Measurements from ENCODE around the gene DYRK1A. TPM values are rescaled to one million over a fixed set of nuclear protein-coding genes. Genes with fewer than 3 reads are reported as not detected.

Gene DYRK1A
- polyA plus RNA-seq, 1 donor from 2014 or later, result 94.8 TPM

DNA sequence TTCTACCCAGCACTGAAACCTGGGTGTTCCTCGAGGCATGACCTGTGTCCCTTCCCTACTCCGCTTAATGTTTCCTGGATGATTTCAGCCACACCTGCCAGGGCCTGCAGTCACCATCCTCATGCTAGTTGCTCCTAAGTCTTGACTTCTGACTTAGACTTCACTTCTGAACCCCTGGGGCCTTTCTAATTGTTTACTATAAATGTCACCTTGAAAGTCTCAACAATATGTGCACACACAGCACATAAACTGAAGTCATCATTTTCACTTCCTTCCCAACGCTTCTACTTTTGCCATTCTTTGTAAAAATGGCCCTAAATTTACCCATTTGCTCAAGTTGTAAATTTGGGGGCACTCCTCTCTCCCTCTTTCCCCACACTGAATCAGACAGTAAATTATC, 141.1 kb downstream of the DYRK1A start:
- Histone ChIP-seq H3K4me3 (ENCODE audit: low read length) (no peak overlapping the region), H3K36me3 (ENCODE audit: insufficient read depth, low read length) (peaks cover 31% of the 10 kb centered on the region), H3K9ac (ENCODE audit: low read length) (no peak overlapping the region), H3F3A (ENCODE audit: insufficient read depth, low read length, poor library complexity, severe bottlenecking) (no peaks in the 10 kb centered on the region), H2AFZ (ENCODE audit: low read depth, low read length) (no peak overlapping the region), H3K4me2 (ENCODE audit: low read length) (no peak overlapping the region), H3K79me2 (replicated peaks; ENCODE audit: insufficient read depth, low read length) (peaks cover 8% of the 10 kb centered on the region), H3K27ac (ENCODE audit: low read length) (no peak overlapping the region), H3K9me2 (ENCODE audit: insufficient read depth, low read length) (no peaks in the 10 kb centered on the region), H3K9me3 (ENCODE audit: low read length) (no peaks in the 10 kb centered on the region), H4K20me1 (ENCODE audit: insufficient read depth) (no peaks in the 10 kb centered on the region), H3K27me3 (ENCODE audit: insufficient read depth, low read depth, low read length) (no peaks in the 10 kb centered on the region)
- no peak for TF ChIP-seq EZH2 (IDR thresholded peaks at IDR 0.05; ENCODE audit: borderline replicate concordance, insufficient read depth, low read length, poor library complexity, severe bottlenecking)
- no peak for TF ChIP-seq RAD21 (conservative IDR thresholded peaks at IDR 0.05)
- no peak for TF ChIP-seq TAF1 (IDR thresholded peaks at IDR 0.05; ENCODE audit: low read depth)
- no peak for TF ChIP-seq EP300 (conservative IDR thresholded peaks at IDR 0.05; ENCODE audit: poor library complexity, severe bottlenecking)
- TF ChIP-seq, protein P1, sequence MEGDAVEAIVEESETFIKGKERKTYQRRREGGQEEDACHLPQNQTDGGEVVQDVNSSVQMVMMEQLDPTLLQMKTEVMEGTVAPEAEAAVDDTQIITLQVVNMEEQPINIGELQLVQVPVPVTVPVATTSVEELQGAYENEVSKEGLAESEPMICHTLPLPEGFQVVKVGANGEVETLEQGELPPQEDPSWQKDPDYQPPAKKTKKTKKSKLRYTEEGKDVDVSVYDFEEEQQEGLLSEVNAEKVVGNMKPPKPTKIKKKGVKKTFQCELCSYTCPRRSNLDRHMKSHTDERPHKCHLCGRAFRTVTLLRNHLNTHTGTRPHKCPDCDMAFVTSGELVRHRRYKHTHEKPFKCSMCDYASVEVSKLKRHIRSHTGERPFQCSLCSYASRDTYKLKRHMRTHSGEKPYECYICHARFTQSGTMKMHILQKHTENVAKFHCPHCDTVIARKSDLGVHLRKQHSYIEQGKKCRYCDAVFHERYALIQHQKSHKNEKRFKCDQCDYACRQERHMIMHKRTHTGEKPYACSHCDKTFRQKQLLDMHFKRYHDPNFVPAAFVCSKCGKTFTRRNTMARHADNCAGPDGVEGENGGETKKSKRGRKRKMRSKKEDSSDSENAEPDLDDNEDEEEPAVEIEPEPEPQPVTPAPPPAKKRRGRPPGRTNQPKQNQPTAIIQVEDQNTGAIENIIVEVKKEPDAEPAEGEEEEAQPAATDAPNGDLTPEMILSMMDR (IDR thresholded peaks at IDR 0.05; ENCODE audit: poor library complexity, severe bottlenecking), result no peak
- no peak for TF ChIP-seq SMC3 (conservative IDR thresholded peaks at IDR 0.05; ENCODE audit: poor library complexity)
- TF ChIP-seq, protein P2, sequence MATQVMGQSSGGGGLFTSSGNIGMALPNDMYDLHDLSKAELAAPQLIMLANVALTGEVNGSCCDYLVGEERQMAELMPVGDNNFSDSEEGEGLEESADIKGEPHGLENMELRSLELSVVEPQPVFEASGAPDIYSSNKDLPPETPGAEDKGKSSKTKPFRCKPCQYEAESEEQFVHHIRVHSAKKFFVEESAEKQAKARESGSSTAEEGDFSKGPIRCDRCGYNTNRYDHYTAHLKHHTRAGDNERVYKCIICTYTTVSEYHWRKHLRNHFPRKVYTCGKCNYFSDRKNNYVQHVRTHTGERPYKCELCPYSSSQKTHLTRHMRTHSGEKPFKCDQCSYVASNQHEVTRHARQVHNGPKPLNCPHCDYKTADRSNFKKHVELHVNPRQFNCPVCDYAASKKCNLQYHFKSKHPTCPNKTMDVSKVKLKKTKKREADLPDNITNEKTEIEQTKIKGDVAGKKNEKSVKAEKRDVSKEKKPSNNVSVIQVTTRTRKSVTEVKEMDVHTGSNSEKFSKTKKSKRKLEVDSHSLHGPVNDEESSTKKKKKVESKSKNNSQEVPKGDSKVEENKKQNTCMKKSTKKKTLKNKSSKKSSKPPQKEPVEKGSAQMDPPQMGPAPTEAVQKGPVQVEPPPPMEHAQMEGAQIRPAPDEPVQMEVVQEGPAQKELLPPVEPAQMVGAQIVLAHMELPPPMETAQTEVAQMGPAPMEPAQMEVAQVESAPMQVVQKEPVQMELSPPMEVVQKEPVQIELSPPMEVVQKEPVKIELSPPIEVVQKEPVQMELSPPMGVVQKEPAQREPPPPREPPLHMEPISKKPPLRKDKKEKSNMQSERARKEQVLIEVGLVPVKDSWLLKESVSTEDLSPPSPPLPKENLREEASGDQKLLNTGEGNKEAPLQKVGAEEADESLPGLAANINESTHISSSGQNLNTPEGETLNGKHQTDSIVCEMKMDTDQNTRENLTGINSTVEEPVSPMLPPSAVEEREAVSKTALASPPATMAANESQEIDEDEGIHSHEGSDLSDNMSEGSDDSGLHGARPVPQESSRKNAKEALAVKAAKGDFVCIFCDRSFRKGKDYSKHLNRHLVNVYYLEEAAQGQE (IDR thresholded peaks at IDR 0.05; ENCODE audit: borderline replicate concordance), result no peak
- no peak for TF ChIP-seq POLR2AphosphoS5 (IDR thresholded peaks at IDR 0.05)
- no peak for TF ChIP-seq MXI1 (conservative IDR thresholded peaks at IDR 0.05; ENCODE audit: poor library complexity, severe bottlenecking)

DNA sequence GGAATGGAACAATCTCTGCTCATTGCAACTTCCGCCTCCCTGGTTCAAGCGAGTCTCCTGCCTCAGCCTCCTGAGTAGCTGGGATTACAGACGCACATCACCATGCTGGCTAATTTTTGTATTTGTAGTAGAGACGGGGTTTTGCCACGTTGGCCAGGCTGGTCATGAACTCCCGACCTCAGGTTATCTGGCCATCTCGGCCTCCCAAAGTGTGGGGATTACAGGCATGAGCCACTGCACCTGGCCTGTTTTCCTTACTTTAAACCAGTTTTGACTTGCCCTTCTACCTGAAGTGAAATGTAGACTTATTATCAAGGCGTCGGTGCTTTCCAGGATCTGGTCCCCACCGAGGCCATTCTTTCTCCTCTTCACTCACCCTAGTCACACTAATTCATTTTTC, 141.8 kb downstream of the DYRK1A start:
- Histone ChIP-seq H3K9me3 (ENCODE audit: low read length) (no peaks in the 10 kb centered on the region), H3K4me3 (ENCODE audit: low read length) (no peak overlapping the region), H2AFZ (ENCODE audit: low read depth, low read length) (no peak overlapping the region), H3K27me3 (ENCODE audit: insufficient read depth, low read depth, low read length) (no peaks in the 10 kb centered on the region), H3K9ac (ENCODE audit: low read length) (no peak overlapping the region), H3K4me2 (ENCODE audit: low read length) (no peak overlapping the region), H3K27ac (ENCODE audit: low read length) (no peak overlapping the region), H4K20me1 (ENCODE audit: insufficient read depth) (no peaks in the 10 kb centered on the region), H3F3A (ENCODE audit: insufficient read depth, low read length, poor library complexity, severe bottlenecking) (no peaks in the 10 kb centered on the region), H3K36me3 (ENCODE audit: insufficient read depth, low read length) (peaks cover 27% of the 10 kb centered on the region), H3K9me2 (ENCODE audit: insufficient read depth, low read length) (no peaks in the 10 kb centered on the region), H3K79me2 (replicated peaks; ENCODE audit: insufficient read depth, low read length) (peaks cover 8% of the 10 kb centered on the region)
- no peak for TF ChIP-seq POLR2AphosphoS5 (IDR thresholded peaks at IDR 0.05)
- TF ChIP-seq EZH2 (IDR thresholded peaks at IDR 0.05; ENCODE audit: borderline replicate concordance, insufficient read depth, low read length, poor library complexity, severe bottlenecking), result no peak
- no peak for TF ChIP-seq SMC3 (conservative IDR thresholded peaks at IDR 0.05; ENCODE audit: poor library complexity)
- TF ChIP-seq RAD21 (conservative IDR thresholded peaks at IDR 0.05), result no peak
- TF ChIP-seq, protein P1 (IDR thresholded peaks at IDR 0.05; ENCODE audit: poor library complexity, severe bottlenecking), result no peak
- no peak for TF ChIP-seq MXI1 (conservative IDR thresholded peaks at IDR 0.05; ENCODE audit: poor library complexity, severe bottlenecking)
- no peak for TF ChIP-seq EP300 (conservative IDR thresholded peaks at IDR 0.05; ENCODE audit: poor library complexity, severe bottlenecking)
- TF ChIP-seq, protein P2 (IDR thresholded peaks at IDR 0.05; ENCODE audit: borderline replicate concordance), result no peak
- TF ChIP-seq TAF1 (IDR thresholded peaks at IDR 0.05; ENCODE audit: low read depth), result no peak
